ENCODE measurements around the gene DHX9. TPM values are rescaled to one million over a fixed set of nuclear protein-coding genes. Genes with fewer than 3 reads are reported as not detected.

Gene DHX9
- total and polyA plus RNA-seq, 2 of the 13 experiments (the other 11 are each of a cell fraction or from before 2014, with no cell fraction given) = 84.8 to 211 TPM

- TF ChIP-seq HMGXB3 (CRISPR knock-in tag; IDR thresholded peaks at IDR 0.05; ENCODE audit: borderline replicate concordance) (0 out of 2 replicates have a peak, but pooled peaks have one; percentile 38), ZNF44 (CRISPR knock-in tag; IDR thresholded peaks at IDR 0.05) (no peak), SIX1 (CRISPR knock-in tag; IDR thresholded peaks at IDR 0.05; ENCODE audit: borderline replicate concordance) (0 out of 2 replicates have a peak, but pooled peaks have one; percentile 16), MLX (CRISPR knock-in tag; IDR thresholded peaks at IDR 0.05) (peak; percentile 49; the same call in 1 of the 2 replicates), RCOR2 (CRISPR knock-in tag; IDR thresholded peaks at IDR 0.05) (no peak), ZNF597 (CRISPR knock-in tag; IDR thresholded peaks at IDR 0.05) (no peak), ATF7-NPFF (CRISPR knock-in tag; IDR thresholded peaks at IDR 0.05; ENCODE audit: low read depth) (peak; percentile 42), ARNT (IDR thresholded peaks at IDR 0.05) (no peak), ZNF550 (CRISPR knock-in tag; IDR thresholded peaks at IDR 0.05; ENCODE audit: borderline replicate concordance) (0 out of 2 replicates have a peak, but pooled peaks have one; percentile 64), TIGD3 (CRISPR knock-in tag; IDR thresholded peaks at IDR 0.05; ENCODE audit: borderline replicate concordance) (no peak), AGO1 (IDR thresholded peaks at IDR 0.05; ENCODE audit: low read depth, low read length, poor library complexity, severe bottlenecking) (peak; percentile 45), POLR2AphosphoS5 (IDR thresholded peaks at IDR 0.05; ENCODE audit: low read depth, low read length) (peak; percentile 99), KAT8 (CRISPR knock-in tag; IDR thresholded peaks at IDR 0.05) (peak; percentile 54; the same call in 1 of the 2 replicates), ZFP91 (CRISPR knock-in tag; IDR thresholded peaks at IDR 0.05; ENCODE audit: borderline replicate concordance) (peak; percentile 42), EEA1 (CRISPR knock-in tag; IDR thresholded peaks at IDR 0.05; ENCODE audit: borderline replicate concordance) (no peak), ZNF569 (CRISPR knock-in tag; IDR thresholded peaks at IDR 0.05; ENCODE audit: borderline replicate concordance) (peak; percentile 56; the same call in 1 of the 2 replicates)
Measured at GRCh38 chr1:182839209-182840066, at the start of gene DHX9 (continued).
